HL-60 (cell line): ENCODE results near the gene EFCC1.

Experiments
- DNase-seq, 2 experiments: peaks; one replicate each; pipeline ENCODE4 v3.0.0-alpha.2; 2010 to 2020; ENCODE audit warnings: low read depth in 1 of 2, low spot score in 1 of 2
- H3K27ac ChIP-seq: fragments of 250-450 bp; sonication (Bioruptor Pico); replicated peaks from 2 replicates; pipeline ENCODE4 v1.5.1; 2020; ENCODE audit warnings: mild to moderate bottlenecking, moderate library complexity
- H3K27me3 ChIP-seq: fragments of 250-450 bp; sonication (Bioruptor Pico); 2 replicates; pipeline ENCODE4 v1.5.1; 2021; ENCODE audit warnings: mild to moderate bottlenecking, moderate library complexity; ENCODE audit not compliant: insufficient read depth, poor library complexity, severe bottlenecking
- H3K4me3 ChIP-seq: replicated peaks from 2 replicates; pipeline ENCODE4 v1.5.1; 2011; ENCODE audit warnings: mild to moderate bottlenecking, control low read depth, low read length; ENCODE audit not compliant: insufficient read depth
- GABPA ChIP-seq: IDR thresholded peaks from 2 replicates; pipeline ENCODE4 v1.6.1; 2012; ENCODE audit warnings: low read depth
- POLR2AphosphoS5 ChIP-seq: IDR thresholded peaks from 2 replicates; pipeline ENCODE4 v1.6.1; 2012; ENCODE audit warnings: low read depth
- SPI1 ChIP-seq: IDR thresholded peaks from 2 replicates; pipeline ENCODE4 v1.6.1; 2012; ENCODE audit warnings: low read depth, mild to moderate bottlenecking, borderline replicate concordance
- TF ChIP-seq, protein P1 (sequence below): IDR thresholded peaks from 2 replicates; pipeline ENCODE4 v1.6.1; 2012; ENCODE audit warnings: low read depth; ENCODE audit not compliant: insufficient replicate concordance
- TF ChIP-seq, protein P2 (sequence below): IDR thresholded peaks from one replicate; pipeline ENCODE4 v1.5.1; 2011; ENCODE audit warnings: low read length, control low read depth, inconsistent platforms; ENCODE audit not compliant: insufficient read depth

Gene EFCC1

DNA sequence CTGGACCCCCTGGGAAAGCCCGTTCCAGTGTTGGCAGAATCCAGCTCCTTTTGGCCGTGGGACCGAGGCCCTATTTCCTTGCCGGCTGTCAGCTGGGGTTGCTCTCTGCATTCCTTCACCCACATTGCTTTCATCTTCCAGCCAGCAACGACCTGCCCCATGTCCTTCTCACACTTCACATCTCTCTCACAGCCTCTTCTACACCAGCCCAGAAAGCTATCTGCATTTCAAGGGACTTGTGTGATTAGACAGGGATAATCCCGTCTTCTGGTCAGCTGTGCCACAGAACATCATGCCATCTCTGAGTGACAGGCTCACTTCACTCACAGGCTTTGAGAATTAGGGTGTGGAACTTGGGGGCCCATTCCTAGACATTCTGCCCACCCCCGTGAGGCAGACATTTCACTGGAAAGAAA lies 16.4 kb downstream of the EFCC1 start:
- Histone ChIP-seq H3K27me3 (no peaks in the 10 kb centered on the region), H3K27ac (no peak overlapping the region), H3K4me3 (no peak overlapping the region)
- DNase-seq, result no peak
- TF ChIP-seq SPI1, result no peak
- TF ChIP-seq, protein P1, sequence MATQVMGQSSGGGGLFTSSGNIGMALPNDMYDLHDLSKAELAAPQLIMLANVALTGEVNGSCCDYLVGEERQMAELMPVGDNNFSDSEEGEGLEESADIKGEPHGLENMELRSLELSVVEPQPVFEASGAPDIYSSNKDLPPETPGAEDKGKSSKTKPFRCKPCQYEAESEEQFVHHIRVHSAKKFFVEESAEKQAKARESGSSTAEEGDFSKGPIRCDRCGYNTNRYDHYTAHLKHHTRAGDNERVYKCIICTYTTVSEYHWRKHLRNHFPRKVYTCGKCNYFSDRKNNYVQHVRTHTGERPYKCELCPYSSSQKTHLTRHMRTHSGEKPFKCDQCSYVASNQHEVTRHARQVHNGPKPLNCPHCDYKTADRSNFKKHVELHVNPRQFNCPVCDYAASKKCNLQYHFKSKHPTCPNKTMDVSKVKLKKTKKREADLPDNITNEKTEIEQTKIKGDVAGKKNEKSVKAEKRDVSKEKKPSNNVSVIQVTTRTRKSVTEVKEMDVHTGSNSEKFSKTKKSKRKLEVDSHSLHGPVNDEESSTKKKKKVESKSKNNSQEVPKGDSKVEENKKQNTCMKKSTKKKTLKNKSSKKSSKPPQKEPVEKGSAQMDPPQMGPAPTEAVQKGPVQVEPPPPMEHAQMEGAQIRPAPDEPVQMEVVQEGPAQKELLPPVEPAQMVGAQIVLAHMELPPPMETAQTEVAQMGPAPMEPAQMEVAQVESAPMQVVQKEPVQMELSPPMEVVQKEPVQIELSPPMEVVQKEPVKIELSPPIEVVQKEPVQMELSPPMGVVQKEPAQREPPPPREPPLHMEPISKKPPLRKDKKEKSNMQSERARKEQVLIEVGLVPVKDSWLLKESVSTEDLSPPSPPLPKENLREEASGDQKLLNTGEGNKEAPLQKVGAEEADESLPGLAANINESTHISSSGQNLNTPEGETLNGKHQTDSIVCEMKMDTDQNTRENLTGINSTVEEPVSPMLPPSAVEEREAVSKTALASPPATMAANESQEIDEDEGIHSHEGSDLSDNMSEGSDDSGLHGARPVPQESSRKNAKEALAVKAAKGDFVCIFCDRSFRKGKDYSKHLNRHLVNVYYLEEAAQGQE, result no peak
- TF ChIP-seq, protein P2, sequence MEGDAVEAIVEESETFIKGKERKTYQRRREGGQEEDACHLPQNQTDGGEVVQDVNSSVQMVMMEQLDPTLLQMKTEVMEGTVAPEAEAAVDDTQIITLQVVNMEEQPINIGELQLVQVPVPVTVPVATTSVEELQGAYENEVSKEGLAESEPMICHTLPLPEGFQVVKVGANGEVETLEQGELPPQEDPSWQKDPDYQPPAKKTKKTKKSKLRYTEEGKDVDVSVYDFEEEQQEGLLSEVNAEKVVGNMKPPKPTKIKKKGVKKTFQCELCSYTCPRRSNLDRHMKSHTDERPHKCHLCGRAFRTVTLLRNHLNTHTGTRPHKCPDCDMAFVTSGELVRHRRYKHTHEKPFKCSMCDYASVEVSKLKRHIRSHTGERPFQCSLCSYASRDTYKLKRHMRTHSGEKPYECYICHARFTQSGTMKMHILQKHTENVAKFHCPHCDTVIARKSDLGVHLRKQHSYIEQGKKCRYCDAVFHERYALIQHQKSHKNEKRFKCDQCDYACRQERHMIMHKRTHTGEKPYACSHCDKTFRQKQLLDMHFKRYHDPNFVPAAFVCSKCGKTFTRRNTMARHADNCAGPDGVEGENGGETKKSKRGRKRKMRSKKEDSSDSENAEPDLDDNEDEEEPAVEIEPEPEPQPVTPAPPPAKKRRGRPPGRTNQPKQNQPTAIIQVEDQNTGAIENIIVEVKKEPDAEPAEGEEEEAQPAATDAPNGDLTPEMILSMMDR, result no peak
- TF ChIP-seq GABPA, result no peak
- no peak for TF ChIP-seq POLR2AphosphoS5

GRCh38 chr3:129018271-129018670 lies 17.2 kb downstream of the EFCC1 start:
- no peak for DNase-seq
- Histone ChIP-seq H3K27ac (no peak overlapping the region), H3K27me3 (no peaks in the 10 kb centered on the region), H3K4me3 (no peak overlapping the region)
- no peak for TF ChIP-seq SPI1

DNA sequence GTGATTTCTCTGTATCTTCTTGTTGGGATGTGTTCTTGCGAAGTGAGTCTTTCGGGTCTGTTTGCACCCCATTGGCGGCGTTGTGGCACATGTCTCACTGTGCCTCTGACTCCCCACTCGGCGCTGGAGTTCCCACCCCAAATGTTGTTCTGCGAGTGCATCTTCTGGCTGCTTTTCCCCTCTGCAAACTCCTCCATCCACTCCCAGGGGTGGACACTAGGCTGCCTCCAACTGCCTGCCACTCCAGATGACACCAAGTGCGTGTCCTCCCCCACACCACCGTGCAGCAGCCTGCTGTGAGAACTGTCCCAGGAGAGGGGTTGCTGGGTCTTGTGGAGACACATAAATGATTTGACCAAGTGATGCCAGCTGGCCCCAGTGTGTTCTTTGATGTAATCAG lies 17.6 kb downstream of the EFCC1 start:
- no peak overlapping the region for H3K4me3 ChIP-seq
- no peaks in the 10 kb centered on the region for H3K27me3 ChIP-seq
- no peak for DNase-seq
- TF ChIP-seq, protein P1, result no peak
- no peak for TF ChIP-seq GABPA
- TF ChIP-seq SPI1, result no peak
- TF ChIP-seq POLR2AphosphoS5, result no peak
- TF ChIP-seq, protein P2, result no peak
- H3K27ac ChIP-seq, result no peak overlapping the region

DNA sequence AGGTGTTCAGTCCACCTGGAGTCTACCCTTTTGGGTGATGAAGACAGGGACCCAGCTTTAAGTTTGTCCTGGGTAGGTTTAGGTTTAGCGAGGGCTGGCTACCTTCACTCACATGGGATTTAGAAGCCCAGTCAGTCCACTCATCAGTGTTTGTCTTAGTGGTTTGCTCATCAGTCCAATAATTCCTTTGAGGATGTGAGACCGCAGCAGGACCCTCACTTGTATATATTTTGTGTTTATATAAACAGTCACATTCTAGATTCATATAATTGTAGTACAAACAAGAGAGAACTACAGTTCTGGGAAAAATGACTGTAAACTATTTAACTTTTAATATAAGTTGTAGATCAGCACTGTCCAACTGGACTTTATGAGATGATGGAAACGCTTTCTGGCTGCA lies 18.2 kb downstream of the EFCC1 start:
- H3K4me3 ChIP-seq, result no peak overlapping the region
- no peak for DNase-seq
- TF ChIP-seq, protein P1, result no peak
- TF ChIP-seq GABPA (no peak), SPI1 (no peak), POLR2AphosphoS5 (no peak)
- TF ChIP-seq, protein P2, result no peak
- H3K27ac ChIP-seq, result no peak overlapping the region
- H3K27me3 ChIP-seq, result no peaks in the 10 kb centered on the region
